HCT116 (cell line): ENCODE results near the gene GALNT14. TPM values are rescaled to one million over a fixed set of nuclear protein-coding genes. Genes with fewer than 3 reads are reported as not detected.

ENCODE experiments used
- ATAC-seq: fragments of 200-7000 bp; cut with Tn5 transposase; 2 replicates; pipeline ENCODE4 v1.9.1; 2020; ENCODE audit warnings: mild to moderate bottlenecking, moderate library complexity
- BruUV-seq: library from RNA; stranded (reverse); fragments of 400-500 nt; replicated peaks from 2 replicates; lab custom pipeline; 2021; lab: Mats Ljungman, UMichigan
- CTCF ChIA-PET: fragments of 300-600 bp; sonication (Branson Sonifier 250); formaldehyde crosslinking; loops from one replicate; lab custom pipeline; 2021; ENCODE audit warnings: antibody characterized with exemption; lab: Charles Lee
- POLR2A ChIA-PET: fragments of 300-600, 350-600 bp; sonication (Branson Sonifier 250); formaldehyde crosslinking; loops from one replicate; lab custom pipeline; 2021; ENCODE audit warnings: antibody characterized with exemption; lab: Charles Lee
- RAD21 ChIA-PET, 2 experiments: fragments of 300-600 bp; sonication (Branson Sonifier 250); formaldehyde crosslinking; loops; one replicate each; lab custom pipeline; 2023; ENCODE audit warnings: low total read pairs in 2 of 2; ENCODE audit not compliant: uncharacterized antibody in 2 of 2, unreplicated experiment in 2 of 2, low non-redundant PET in 1 of 2; lab: Charles Lee
- DNase-seq: peaks from one replicate; pipeline ENCODE4 v3.0.0-alpha.2; 2010; ENCODE audit warnings: low read depth, low spot score
- H2AFZ ChIP-seq: fragments of 200-600 bp; shearing (Covaris generic), sonication (generic); 2 replicates; pipeline ENCODE4 v1.6.1; 2017; ENCODE audit warnings: low read depth, mixed run types, mixed read lengths, antibody characterized with exemption, low read length; ENCODE audit not compliant: poor library complexity, severe bottlenecking
- H3K27ac ChIP-seq: 2 replicates; pipeline ENCODE4 v1.5.1; 2012; ENCODE audit warnings: low read depth, low read length
- H3K27me3 ChIP-seq: fragments of 200-600 bp; sonication (generic); 2 replicates; pipeline ENCODE4 v1.6.1; 2016; ENCODE audit warnings: mixed run types, low read length, mixed read lengths; ENCODE audit not compliant: insufficient read depth
- H3K36me3 ChIP-seq, 2 experiments: fragments of 200-500 bp in 1 of 2; fragments of 200-600 bp in 1 of 2; sonication (Bioruptor generic) in 1 of 2; sonication (generic) in 1 of 2; 2 replicates each; pipeline versions ENCODE4 v1.5.1 to v1.6.1; 2014 to 2016; ENCODE audit warnings: low read length in 2 of 2, inconsistent platforms in 1 of 2, mixed read lengths in 1 of 2, mixed run types in 1 of 2; ENCODE audit not compliant: insufficient read depth in 2 of 2, control insufficient read depth in 1 of 2
- H3K4me1 ChIP-seq, 2 experiments: fragments of 200-600 bp in 1 of 2; sonication (generic) in 1 of 2; 2 replicates each; pipeline versions ENCODE4 v1.5.1 to v1.6.1; 2012 to 2017; ENCODE audit warnings: low read length in 2 of 2, inconsistent platforms in 1 of 2, mild to moderate bottlenecking in 1 of 2, mixed read lengths in 1 of 2, mixed run types in 1 of 2, moderate library complexity in 1 of 2; ENCODE audit not compliant: insufficient read depth in 2 of 2, control insufficient read depth in 1 of 2
- H3K4me2 ChIP-seq: fragments of 200-600 bp; sonication (generic); 2 replicates; pipeline ENCODE4 v1.6.1; 2017; ENCODE audit warnings: mixed run types, low read length, mixed read lengths
- H3K4me3 ChIP-seq, 2 experiments: fragments of 200-600 bp in 1 of 2; sonication (generic) in 1 of 2; replicated peaks in 1 of 2; 2 replicates each; pipeline ENCODE4 v1.5.1; 2011 to 2016; ENCODE audit warnings: low read length in 2 of 2, control low read depth in 1 of 2, low read depth in 1 of 2, mild to moderate bottlenecking in 1 of 2, mixed read lengths in 1 of 2, mixed run types in 1 of 2
- H3K79me2 ChIP-seq: fragments of 200-600 bp; sonication (generic); 2 replicates; pipeline ENCODE4 v1.6.1; 2017; ENCODE audit warnings: mild to moderate bottlenecking, mixed run types, low read length, moderate library complexity, mixed read lengths; ENCODE audit not compliant: insufficient read depth
- H3K9ac ChIP-seq: fragments of 200-600 bp; sonication (generic); 2 replicates; pipeline ENCODE4 v1.6.1; 2016; ENCODE audit warnings: low read length, mixed read lengths
- H3K9me2 ChIP-seq: fragments of 200-600 bp; sonication (generic), shearing (Covaris generic); 2 replicates; pipeline ENCODE4 v1.6.1; 2017; ENCODE audit warnings: mixed run types, mild to moderate bottlenecking, moderate library complexity; ENCODE audit not compliant: insufficient read depth
- H3K9me3 ChIP-seq, 2 experiments: fragments of 200-500 bp in 1 of 2; fragments of 200-600 bp in 1 of 2; sonication (Bioruptor generic) in 1 of 2; sonication (generic) in 1 of 2; 2 replicates each; pipeline ENCODE4 v1.6.1; 2014 to 2017; ENCODE audit warnings: low read length in 2 of 2, mixed read lengths in 2 of 2, inconsistent platforms in 1 of 2, low read depth in 1 of 2, mild to moderate bottlenecking in 1 of 2, mixed run types in 1 of 2, moderate library complexity in 1 of 2; ENCODE audit not compliant: control insufficient read depth in 1 of 2, insufficient read depth in 1 of 2
- H4K20me1 ChIP-seq: fragments of 200-600 bp; sonication (generic), shearing (Covaris generic); 2 replicates; pipeline ENCODE4 v1.6.1; 2017; ENCODE audit warnings: mixed run types, mild to moderate bottlenecking, moderate library complexity; ENCODE audit not compliant: insufficient read depth
- CEBPB ChIP-seq: IDR thresholded peaks from 2 replicates; pipeline ENCODE4 v1.6.1; 2012; ENCODE audit warnings: low read depth
- EZH2 ChIP-seq: fragments of 200-600 bp; sonication (generic); IDR thresholded peaks from 2 replicates; pipeline ENCODE4 v1.6.1; 2017; ENCODE audit warnings: antibody characterized with exemption, mixed run types
- EZH2phosphoT487 ChIP-seq: fragments of 200-600 bp; IDR thresholded peaks from 2 replicates; pipeline ENCODE4 v1.6.1; 2018; ENCODE audit warnings: antibody characterized with exemption, borderline replicate concordance
- MAX ChIP-seq: IDR thresholded peaks from 2 replicates; pipeline ENCODE4 v1.6.1; 2012
- RAD21 ChIP-seq: IDR thresholded peaks from 2 replicates; pipeline ENCODE4 v1.6.1; 2012; ENCODE audit warnings: low read depth, mild to moderate bottlenecking
- REST ChIP-seq: IDR thresholded peaks from 2 replicates; pipeline ENCODE4 v1.6.1; 2012; ENCODE audit warnings: low read depth
- SIN3A ChIP-seq: IDR thresholded peaks from 2 replicates; pipeline ENCODE4 v1.6.1; 2012; ENCODE audit warnings: low read depth
- SP1 ChIP-seq: IDR thresholded peaks from 2 replicates; pipeline ENCODE4 v1.6.1; 2012; ENCODE audit warnings: low read depth
- TCF7L2 ChIP-seq: IDR thresholded peaks from 2 replicates; pipeline ENCODE4 v1.7.0; 2011; ENCODE audit warnings: borderline replicate concordance, inconsistent platforms; ENCODE audit not compliant: insufficient read depth, insufficient read length; ENCODE audit errors: extremely low read depth
- ZBTB33 ChIP-seq: IDR thresholded peaks from 2 replicates; pipeline ENCODE4 v1.6.1; 2011; ENCODE audit warnings: mild to moderate bottlenecking, low read length, moderate library complexity; ENCODE audit not compliant: insufficient replicate concordance; ENCODE audit errors: extremely low read depth
- intact Hi-C: fragments of 100-400 bp; cut with micrococcal nuclease; formaldehyde crosslinking; loops from 2 replicates; pipeline ENCODE4 v1.10.0; 2022
- total RNA-seq: library from RNA; stranded (reverse); gene quantifications from one replicate; pipeline ENCODE4 v1.2.1, GENCODE V29; 2021; ENCODE audit not compliant: unreplicated experiment

Gene GALNT14
- total RNA-seq, 1 experiment from 2014 or later = 11.2 TPM

GRCh38 chr2:30871440-30871839 is 266.8 kb downstream of the GALNT14 start:
- H3K27ac ChIP-seq = no peak overlapping the region
- BruUV-seq = no TSS peak
- CTCF ChIA-PET = interaction anchor here (0.7 kb wide), 1 partner anchor 9 kb away, joined by 4 read pairs; no protein-coding TSS in a partner anchor

More at GRCh38 chr2:30871440-30871839, 266.8 kb downstream of the GALNT14 start:
- DNase-seq (no peak), ATAC-seq (no peak)
- POLR2A ChIA-PET = no interaction called here
- no peak for TF ChIP-seq RAD21
- no peak for TF ChIP-seq CEBPB
- TF ChIP-seq SIN3A = no peak
- no peak for TF ChIP-seq EZH2
- no peak for TF ChIP-seq EZH2phosphoT487
- TF ChIP-seq SP1 = no peak
- no peak for TF ChIP-seq TCF7L2
- TF ChIP-seq REST = no peak
- no peak for TF ChIP-seq ZBTB33
- no peak for TF ChIP-seq MAX
- Histone ChIP-seq H3K9ac (no peak overlapping the region), H2AFZ (no peak overlapping the region), H3K79me2 (no peaks in the 10 kb centered on the region), H3K9me3 (no peaks in the 10 kb centered on the region), H3K27me3 (peaks cover 6% of the 10 kb centered on the region; the same call in 1 of the 2 replicates), H4K20me1 (no peaks in the 10 kb centered on the region), H3K4me2 (no peak overlapping the region), H3K4me3 (no peak overlapping the region), H3K9me2 (no peaks in the 10 kb centered on the region), H3K36me3 (no peaks in the 10 kb centered on the region), H3K4me1 (no peaks in the 10 kb centered on the region)
- intact Hi-C loops = no loop called here
- RAD21 ChIA-PET = no interaction called here
